Head of caudate nucleus (tissue), 42 donors: Measurements from ENCODE around the gene IQGAP3.

ENCODE experiments used
- DNase-seq, 42 donors: peaks; one replicate each; pipeline versions ENCODE4 v3.0.0 to v3.0.0-alpha.2; 2020 to 2021; ENCODE audit warnings: mixed read lengths in 7 of 42
- intact Hi-C: fragments of 100-400 bp; cut with DNase I; formaldehyde crosslinking; loops from one replicate; pipeline ENCODE4 v1.15.0; 2022

The IQGAP3 gene

GRCh38 chr1:156480411-156481192 lies 91.8 kb downstream of the IQGAP3 start:
- peak in 36 of 42 donors; percentile 51 to 91 (median 70) for DNase-seq
- intact Hi-C loops: no loop called here

- no peak for DNase-seq
- intact Hi-C loops: no loop called here
Observed at GRCh38 chr1:156480016-156480370, 92.4 kb downstream of the IQGAP3 start.

- intact Hi-C loops: no loop called here
- no peak for DNase-seq
Observed at GRCh38 chr1:156479093-156480015, 93.0 kb downstream of the IQGAP3 start.

GRCh38 chr1:156478250-156478627 lies 94.1 kb downstream of the IQGAP3 start:
- intact Hi-C loops: no loop called here
- no peak for DNase-seq

GRCh38 chr1:156477526-156478249 lies 94.7 kb downstream of the IQGAP3 start:
- peak in 3 of 42 donors; percentile 36 to 64 (median 54) for DNase-seq
- intact Hi-C loops: no loop called here

DNA sequence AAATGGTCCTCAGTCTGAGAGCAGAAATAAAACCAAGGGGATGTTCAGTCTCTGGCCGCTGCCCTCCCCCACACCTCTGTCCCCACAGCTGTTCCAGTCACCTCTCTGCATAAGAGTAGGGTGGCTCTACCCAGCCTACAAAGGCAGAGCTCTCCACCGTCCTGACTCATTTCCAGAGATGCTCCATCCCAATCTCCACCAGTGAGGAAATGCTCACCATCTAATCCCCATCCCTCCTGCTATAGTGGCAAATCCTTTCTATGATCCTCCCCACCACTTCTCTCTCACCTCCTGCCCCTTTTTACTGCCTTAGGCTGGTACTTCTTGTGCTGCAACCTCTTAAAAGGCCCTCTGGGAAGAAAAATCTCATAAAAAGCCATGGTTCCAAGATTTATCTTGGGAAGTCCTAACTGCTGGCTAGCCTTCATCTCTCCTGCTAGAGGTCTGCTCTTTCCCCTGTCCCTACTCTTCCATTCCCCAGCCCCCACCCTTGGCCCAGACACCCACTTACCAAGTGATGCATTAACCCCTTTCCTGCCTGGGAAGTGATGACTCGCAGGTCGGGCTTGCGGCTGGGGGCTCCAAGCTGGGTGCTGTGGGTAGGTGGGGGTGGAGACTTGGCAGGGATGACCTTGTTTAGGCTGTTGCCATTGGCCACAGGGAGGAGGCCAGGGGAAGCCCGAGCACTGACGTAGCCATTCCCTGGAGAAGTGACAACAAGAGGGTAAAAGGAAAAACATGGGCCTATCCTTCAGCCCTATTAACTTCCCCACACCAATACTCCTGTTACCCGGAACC lies 95.7 kb downstream of the IQGAP3 start:
- no peak for DNase-seq
- intact Hi-C loops: no loop called here

DNA sequence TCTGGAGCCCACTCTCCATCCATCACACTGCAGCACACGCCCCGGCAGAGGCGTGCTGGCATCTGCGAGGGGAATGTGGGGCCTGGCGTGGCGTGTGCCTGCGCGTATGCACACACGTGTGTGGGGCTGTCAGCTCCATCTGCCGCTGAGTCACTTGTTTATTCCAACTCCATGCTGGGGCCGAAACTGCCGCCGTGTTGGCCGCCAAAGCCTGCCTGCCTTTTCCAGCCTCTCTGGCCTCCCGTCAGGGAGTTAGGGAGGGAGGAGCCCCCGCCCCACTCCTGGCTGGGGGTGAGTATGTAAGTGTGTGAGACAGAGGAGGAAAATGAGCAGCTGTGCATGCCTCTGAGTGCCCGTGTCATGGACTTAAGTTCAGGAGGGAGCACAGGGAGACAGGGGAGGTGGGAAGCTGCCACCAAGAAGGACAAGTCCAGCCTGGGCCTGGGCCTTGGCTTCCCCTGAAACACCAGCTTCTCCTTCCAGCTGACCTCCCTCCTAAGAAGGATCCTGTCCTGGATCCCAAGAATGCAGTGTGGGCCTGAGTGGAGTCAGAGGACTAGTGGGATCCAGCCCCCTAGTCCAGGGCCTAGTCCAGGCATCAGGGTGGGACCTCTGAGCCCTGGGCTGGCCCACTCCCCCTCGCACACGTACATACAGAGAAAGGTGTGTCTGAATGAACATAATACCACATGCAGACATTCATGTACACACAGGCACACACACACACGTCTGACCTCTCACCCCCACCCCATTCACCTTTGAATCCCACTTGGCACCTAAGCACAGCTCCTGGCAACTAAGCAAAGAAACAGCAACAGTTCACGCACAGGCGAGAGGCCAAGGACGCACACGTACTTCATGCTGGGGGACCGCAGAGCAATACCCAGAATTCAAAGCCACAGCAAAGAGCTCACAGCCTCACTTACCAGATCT lies 96.5 kb downstream of the IQGAP3 start:
- peak; percentile 65 to 93 (median 81) for DNase-seq
- intact Hi-C loops: no loop called here
